Endothelial cell of umbilical vein (primary cell): ENCODE data around the gene MYT1.

Experiments
- EZH2 ChIP-seq: IDR thresholded peaks from 2 replicates; pipeline ENCODE4 v1.6.1; 2012; ENCODE audit warnings: borderline replicate concordance, low read depth, mild to moderate bottlenecking, moderate library complexity, low read length, inconsistent platforms; ENCODE audit not compliant: severe bottlenecking
- GATA2 ChIP-seq: IDR thresholded peaks from 2 replicates; pipeline ENCODE4 v1.7.0; 2011; ENCODE audit warnings: low read depth, mild to moderate bottlenecking, moderate library complexity, mixed read lengths, low read length; ENCODE audit not compliant: insufficient read length, insufficient read depth
- JUN ChIP-seq: IDR thresholded peaks from 2 replicates; pipeline ENCODE4 v1.6.1; 2011; ENCODE audit warnings: borderline replicate concordance, low read depth; ENCODE audit not compliant: insufficient read length, insufficient read depth
- POLR2A ChIP-seq: IDR thresholded peaks from 2 replicates; pipeline ENCODE4 v1.6.1; 2012; ENCODE audit warnings: low read depth, mild to moderate bottlenecking, control low read depth, low read length
- POLR2AphosphoS5 ChIP-seq: IDR thresholded peaks from 2 replicates; pipeline ENCODE4 v1.6.1; 2012; ENCODE audit warnings: low read depth, mild to moderate bottlenecking, control low read depth, low read length, moderate library complexity; ENCODE audit not compliant: insufficient read depth
- TF ChIP-seq, protein P1 (sequence below), 2 donors: IDR thresholded peaks; 1 replicate in 1 of 2; 2 replicates in 1 of 2; pipeline ENCODE4 v1.5.1; 2011; ENCODE audit warnings: low read length in 2 of 2, mild to moderate bottlenecking in 2 of 2, moderate library complexity in 2 of 2, control low read depth in 1 of 2, inconsistent platforms in 1 of 2, low read depth in 1 of 2; ENCODE audit not compliant: insufficient read depth in 1 of 2; ENCODE audit errors: extremely low read depth in 1 of 2
- TF ChIP-seq, protein P2 (sequence below): IDR thresholded peaks from 2 replicates; pipeline ENCODE4 v1.6.1; 2011; ENCODE audit not compliant: insufficient read depth, insufficient read length

DNA sequence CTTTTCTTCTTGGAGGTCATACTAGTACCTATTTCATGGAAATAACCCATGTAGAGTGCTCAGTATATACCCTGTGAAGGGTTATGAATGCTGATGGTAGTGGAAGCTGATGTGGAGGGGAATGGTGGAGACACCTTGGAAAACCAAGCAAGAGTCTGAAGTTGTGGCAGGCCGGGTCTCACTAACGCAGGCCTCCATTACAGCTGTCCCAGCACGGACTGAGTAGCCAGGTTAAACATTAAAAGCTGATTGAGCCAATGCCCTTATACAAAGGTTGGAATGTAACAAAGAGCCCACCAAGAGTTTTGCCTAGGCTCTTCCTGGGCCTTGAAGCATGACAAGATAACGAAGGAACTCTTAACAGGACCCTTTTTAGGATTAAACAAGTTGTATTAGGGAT is 89.2 kb downstream of the MYT1 start:
- TF ChIP-seq JUN (no peak), POLR2A (no peak), POLR2AphosphoS5 (no peak), EZH2 (no peak), GATA2 (no peak)
- TF ChIP-seq, protein P1, sequence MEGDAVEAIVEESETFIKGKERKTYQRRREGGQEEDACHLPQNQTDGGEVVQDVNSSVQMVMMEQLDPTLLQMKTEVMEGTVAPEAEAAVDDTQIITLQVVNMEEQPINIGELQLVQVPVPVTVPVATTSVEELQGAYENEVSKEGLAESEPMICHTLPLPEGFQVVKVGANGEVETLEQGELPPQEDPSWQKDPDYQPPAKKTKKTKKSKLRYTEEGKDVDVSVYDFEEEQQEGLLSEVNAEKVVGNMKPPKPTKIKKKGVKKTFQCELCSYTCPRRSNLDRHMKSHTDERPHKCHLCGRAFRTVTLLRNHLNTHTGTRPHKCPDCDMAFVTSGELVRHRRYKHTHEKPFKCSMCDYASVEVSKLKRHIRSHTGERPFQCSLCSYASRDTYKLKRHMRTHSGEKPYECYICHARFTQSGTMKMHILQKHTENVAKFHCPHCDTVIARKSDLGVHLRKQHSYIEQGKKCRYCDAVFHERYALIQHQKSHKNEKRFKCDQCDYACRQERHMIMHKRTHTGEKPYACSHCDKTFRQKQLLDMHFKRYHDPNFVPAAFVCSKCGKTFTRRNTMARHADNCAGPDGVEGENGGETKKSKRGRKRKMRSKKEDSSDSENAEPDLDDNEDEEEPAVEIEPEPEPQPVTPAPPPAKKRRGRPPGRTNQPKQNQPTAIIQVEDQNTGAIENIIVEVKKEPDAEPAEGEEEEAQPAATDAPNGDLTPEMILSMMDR (IDR thresholded peaks at IDR 0.05; ENCODE audit: extremely low read depth in 1 of 2, insufficient read depth in 1 of 2, low read depth in 1 of 2, low read length in 2 of 2) = no peak
- TF ChIP-seq, protein P2, sequence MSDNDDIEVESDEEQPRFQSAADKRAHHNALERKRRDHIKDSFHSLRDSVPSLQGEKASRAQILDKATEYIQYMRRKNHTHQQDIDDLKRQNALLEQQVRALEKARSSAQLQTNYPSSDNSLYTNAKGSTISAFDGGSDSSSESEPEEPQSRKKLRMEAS = no peak
